GM13976 (cell line): Measurements from ENCODE around the gene CCL19.

Source experiments
- DNase-seq: peaks from one replicate; pipeline ENCODE4 v3.0.0; 2012; ENCODE audit warnings: low spot score
- CTCF ChIP-seq: IDR thresholded peaks from 2 replicates; pipeline ENCODE4 v1.5.1; 2012; ENCODE audit warnings: borderline replicate concordance, mild to moderate bottlenecking; ENCODE audit not compliant: insufficient read depth; ENCODE audit errors: extremely low read depth, missing control alignments, control extremely low read depth
- in situ Hi-C: fragments of 300-500 bp; cut with MboI; formaldehyde crosslinking; loops from one replicate; pipeline ENCODE4 v1.12.0; 2022; ENCODE audit warnings: low sequenced_read_pairs, mixed read lengths, inconsistent platforms; ENCODE audit not compliant: unreplicated experiment

CCL19 gene

GRCh38 chr9:34686732-34687131 lies 4.3 kb downstream of the CCL19 start:
- no peak for TF ChIP-seq CTCF
- DNase-seq = no peak
- in situ Hi-C loops = no loop called here

GRCh38 chr9:34686231-34686630 lies 4.8 kb downstream of the CCL19 start:
- TF ChIP-seq CTCF = no peak
- in situ Hi-C loops = no loop called here
- no peak for DNase-seq

- DNase-seq = no peak
- TF ChIP-seq CTCF = no peak
- in situ Hi-C loops = no loop called here
Measured at GRCh38 chr9:34685591-34685990, 5.5 kb downstream of the CCL19 start.

GRCh38 chr9:34684816-34685215 lies 6.3 kb downstream of the CCL19 start:
- in situ Hi-C loops = no loop called here
- TF ChIP-seq CTCF = no peak
- DNase-seq = no peak

- TF ChIP-seq CTCF = no peak
- no peak for DNase-seq
- in situ Hi-C loops = no loop called here
Measured at GRCh38 chr9:34684145-34684544, 6.9 kb downstream of the CCL19 start.

- no peak for DNase-seq
- in situ Hi-C loops = no loop called here
- TF ChIP-seq CTCF = no peak
Measured at GRCh38 chr9:34675869-34676268, 15.2 kb downstream of the CCL19 start.
